ENCODE data around the gene TSFM. TPM values are rescaled to one million over a fixed set of nuclear protein-coding genes. Genes with fewer than 3 reads are reported as not detected.

TSFM gene
- total RNA-seq, 4 donors from 2014 or later = 1.4 to 23.2 (median 18.9) TPM

DNA sequence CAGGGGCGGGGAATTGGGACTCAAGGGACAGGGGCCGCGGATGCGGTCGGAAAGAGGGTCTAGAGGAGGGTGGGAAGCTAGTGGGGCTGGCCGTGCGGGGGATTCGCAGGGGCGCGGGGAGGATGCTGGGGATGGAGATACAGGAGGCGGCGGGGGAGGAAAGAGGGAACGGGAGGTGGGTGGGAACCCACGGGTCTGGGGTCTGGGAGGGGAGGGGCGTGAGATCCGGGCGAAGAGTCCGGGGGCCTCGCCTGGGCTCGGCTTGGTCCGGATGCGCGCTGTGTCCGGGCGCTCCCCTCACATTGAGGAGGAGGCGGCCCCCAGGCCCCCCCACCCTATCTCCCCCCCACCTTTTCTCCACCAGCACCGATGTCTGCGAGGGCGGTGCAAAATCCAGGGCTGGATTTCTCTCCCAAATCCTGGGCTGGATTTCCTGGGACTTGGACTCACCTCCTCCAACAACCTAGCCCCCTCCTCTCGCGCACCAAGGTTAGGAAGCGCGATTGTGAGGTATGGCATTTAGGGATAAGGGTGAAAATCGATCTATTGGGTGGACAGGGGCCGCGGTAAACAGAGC lies 43.8 kb upstream of the TSFM start, which contains the start of gene AGAP2:
AGAP2 (minus strand) TSS at position 82 of the 577 bp plus-strand sequence. CDS start 496 bp downstream, outside the sequence.
- 8 to 35% methylated on average over 12 to 36 of the region's 36 CpGs for WGBS, 2 donors (ENCODE audit: low coverage in 1 of 2)
- no peak for TF ChIP-seq EP300 (IDR thresholded peaks at IDR 0.05; ENCODE audit: low read depth)
- TF ChIP-seq POLR2A (IDR thresholded peaks at IDR 0.05) = no peak
- TF ChIP-seq POLR2AphosphoS5 (IDR thresholded peaks at IDR 0.05) = no peak
- Histone ChIP-seq H3K27ac (no peak within 1 kb of the TSS), H3K27me3 (peaks cover 70% of the 10 kb centered on the region), H3K4me1 (peaks cover 20 to 41% (median 26%) of the 10 kb centered on the region in 4 donors), H3K9me3 (no peaks in the 10 kb centered on the region), H3K4me3 (peak within 1 kb of the TSS in 2 of 4 donors; percentile 23 to 35), H3K36me3 (no peaks in the 10 kb centered on the region)
- no peak for DNase-seq
- intact Hi-C loops (cut with DNase I; ENCODE audit: low total_unique reads) (no loop called here), in situ Hi-C loops (cut with MboI; ENCODE audit: low pct_ligation_motif_present in 1 of 4, low pct_unique_long_range_greater_than_20kb in 1 of 4, low sequenced_read_pairs in 3 of 4) (no loop called here)

GRCh38 chr12:57739387-57739786 lies 43.2 kb upstream of the TSFM start:
- no peaks in the 10 kb centered on the region for H3K9me3 ChIP-seq
- in situ Hi-C loops (cut with MboI; ENCODE audit: low pct_ligation_motif_present in 1 of 4, low pct_unique_long_range_greater_than_20kb in 1 of 4, low sequenced_read_pairs in 3 of 4) = no loop called here
- TF ChIP-seq EP300 (IDR thresholded peaks at IDR 0.05; ENCODE audit: low read depth) (no peak), POLR2AphosphoS5 (IDR thresholded peaks at IDR 0.05) (no peak), POLR2A (IDR thresholded peaks at IDR 0.05) (no peak)
- TF ChIP-seq, protein P1, sequence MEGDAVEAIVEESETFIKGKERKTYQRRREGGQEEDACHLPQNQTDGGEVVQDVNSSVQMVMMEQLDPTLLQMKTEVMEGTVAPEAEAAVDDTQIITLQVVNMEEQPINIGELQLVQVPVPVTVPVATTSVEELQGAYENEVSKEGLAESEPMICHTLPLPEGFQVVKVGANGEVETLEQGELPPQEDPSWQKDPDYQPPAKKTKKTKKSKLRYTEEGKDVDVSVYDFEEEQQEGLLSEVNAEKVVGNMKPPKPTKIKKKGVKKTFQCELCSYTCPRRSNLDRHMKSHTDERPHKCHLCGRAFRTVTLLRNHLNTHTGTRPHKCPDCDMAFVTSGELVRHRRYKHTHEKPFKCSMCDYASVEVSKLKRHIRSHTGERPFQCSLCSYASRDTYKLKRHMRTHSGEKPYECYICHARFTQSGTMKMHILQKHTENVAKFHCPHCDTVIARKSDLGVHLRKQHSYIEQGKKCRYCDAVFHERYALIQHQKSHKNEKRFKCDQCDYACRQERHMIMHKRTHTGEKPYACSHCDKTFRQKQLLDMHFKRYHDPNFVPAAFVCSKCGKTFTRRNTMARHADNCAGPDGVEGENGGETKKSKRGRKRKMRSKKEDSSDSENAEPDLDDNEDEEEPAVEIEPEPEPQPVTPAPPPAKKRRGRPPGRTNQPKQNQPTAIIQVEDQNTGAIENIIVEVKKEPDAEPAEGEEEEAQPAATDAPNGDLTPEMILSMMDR (IDR thresholded peaks at IDR 0.05) = no peak
- intact Hi-C loops (cut with DNase I; ENCODE audit: low total_unique reads) = no loop called here
- H3K4me1 ChIP-seq = peaks cover 20 to 47% (median 28%) of the 10 kb centered on the region in 4 donors
- H3K36me3 ChIP-seq = no peaks in the 10 kb centered on the region
- 37% methylated on average over 7 of the region's 7 CpGs; no CpG with 5 or more reads in 1 of the 2 donors for WGBS, 2 donors (ENCODE audit: low coverage in 1 of 2)
- H3K4me3 ChIP-seq = no peak overlapping the region
- peaks cover 63% of the 10 kb centered on the region for H3K27me3 ChIP-seq
- DNase-seq = no peak
- H3K27ac ChIP-seq = no peak overlapping the region

- no peaks in the 10 kb centered on the region for H3K36me3 ChIP-seq
- intact Hi-C loops (cut with DNase I; ENCODE audit: low total_unique reads) = no loop called here
- H3K27me3 ChIP-seq = peaks cover 57% of the 10 kb centered on the region
- H3K4me3 ChIP-seq = no peak overlapping the region
- TF ChIP-seq, protein P1 (IDR thresholded peaks at IDR 0.05) = no peak
- TF ChIP-seq EP300 (IDR thresholded peaks at IDR 0.05; ENCODE audit: low read depth) = no peak
- TF ChIP-seq POLR2A (IDR thresholded peaks at IDR 0.05) = no peak
- no peak for TF ChIP-seq POLR2AphosphoS5 (IDR thresholded peaks at IDR 0.05)
- DNase-seq = no peak
- in situ Hi-C loops (cut with MboI; ENCODE audit: low pct_ligation_motif_present in 1 of 4, low pct_unique_long_range_greater_than_20kb in 1 of 4, low sequenced_read_pairs in 3 of 4) = no loop called here
- 55% methylated on average over 10 of the region's 10 CpGs; no CpG with 5 or more reads in 1 of the 2 donors for WGBS, 2 donors (ENCODE audit: low coverage in 1 of 2)
- peaks cover 20 to 48% (median 28%) of the 10 kb centered on the region in 4 donors for H3K4me1 ChIP-seq
- H3K27ac ChIP-seq = no peak overlapping the region
- no peaks in the 10 kb centered on the region for H3K9me3 ChIP-seq
These were observed 42.6 kb upstream of the TSFM start for GRCh38 chr12:57739914-57740538.

GRCh38 chr12:57740656-57741412 lies 41.8 kb upstream of the TSFM start:
- 54 to 62% methylated on average over 3 to 5 of the region's 5 CpGs for WGBS, 2 donors (ENCODE audit: low coverage in 1 of 2)
- DNase-seq = peak; percentile 58
- in situ Hi-C loops (cut with MboI; ENCODE audit: low pct_ligation_motif_present in 1 of 4, low pct_unique_long_range_greater_than_20kb in 1 of 4, low sequenced_read_pairs in 3 of 4) = no loop called here
- Histone ChIP-seq H3K27ac (no peak overlapping the region), H3K4me3 (peak overlapping the region in 2 of 4 donors; percentile 21 to 37), H3K4me1 (peaks cover 25 to 48% (median 28%) of the 10 kb centered on the region in 4 donors), H3K9me3 (no peaks in the 10 kb centered on the region), H3K36me3 (no peaks in the 10 kb centered on the region), H3K27me3 (peaks cover 49% of the 10 kb centered on the region)
- intact Hi-C loops (cut with DNase I; ENCODE audit: low total_unique reads) = no loop called here
- TF ChIP-seq POLR2AphosphoS5 (IDR thresholded peaks at IDR 0.05) = no peak
- TF ChIP-seq EP300 (IDR thresholded peaks at IDR 0.05; ENCODE audit: low read depth) = no peak
- TF ChIP-seq POLR2A (IDR thresholded peaks at IDR 0.05) = no peak
- TF ChIP-seq, protein P1 (IDR thresholded peaks at IDR 0.05) = no peak
